A549 (cell line): ENCODE results near the gene HAX1.

ENCODE experiments used
- CBX8 ChIP-seq: fragments of 200-600 bp; sonication (generic); IDR thresholded peaks from 2 replicates; pipeline ENCODE4 v1.6.1; 2016
- EP300 ChIP-seq, 2 experiments: fragments of >200 bp; sonication (Bioruptor Twin); formaldehyde crosslinking; IDR thresholded peaks; 2 replicates in 1 of 2; 3 replicates in 1 of 2; pipeline ENCODE4 v1.6.1; 2016 to 2017
- FOSL2 ChIP-seq, 2 experiments: fragments of 450-650 bp in 1 of 2; fragments of >200 bp in 1 of 2; sonication (Bioruptor Twin) in 1 of 2; formaldehyde crosslinking; IDR thresholded peaks; 2 replicates each; pipeline versions ENCODE4 v1.5.0 to v1.6.1; 2016 to 2020; ENCODE audit warnings: mild to moderate bottlenecking in 1 of 2, moderate library complexity in 1 of 2
- HDAC2 ChIP-seq: fragments of 200-600 bp; sonication (generic); IDR thresholded peaks from 2 replicates; pipeline ENCODE4 v1.6.1; 2016
- KDM1A ChIP-seq: fragments of 200-600 bp; sonication (generic); IDR thresholded peaks from 2 replicates; pipeline ENCODE4 v1.6.1; 2016; ENCODE audit warnings: low read depth, mild to moderate bottlenecking
- POLR2A ChIP-seq: IDR thresholded peaks from 2 replicates; pipeline ENCODE4 v1.6.1; 2012; ENCODE audit warnings: mild to moderate bottlenecking, low read length
- POLR2AphosphoS2 ChIP-seq: conservative IDR thresholded peaks from 2 replicates; pipeline ENCODE4 v1.6.1; 2012; ENCODE audit warnings: low read length, improper control_type of control experiment, inconsistent platforms
- RNF2 ChIP-seq: fragments of 200-600 bp; sonication (generic); IDR thresholded peaks from 2 replicates; pipeline ENCODE4 v1.6.1; 2016; ENCODE audit warnings: low read depth, mild to moderate bottlenecking, antibody characterized with exemption, moderate library complexity, borderline replicate concordance
- SMC3 ChIP-seq: fragments of >200 bp; sonication (Bioruptor Twin); formaldehyde crosslinking; IDR thresholded peaks from 3 replicates; pipeline ENCODE4 v1.6.1; 2018; ENCODE audit warnings: inconsistent platforms
- TF ChIP-seq, protein P1 (sequence below): fragments of 450-650 bp; IDR thresholded peaks from 2 replicates; pipeline ENCODE4 v1.6.1; 2014; ENCODE audit warnings: antibody characterized with exemption
- TF ChIP-seq, protein P2 (sequence below): fragments of >200 bp; sonication (Bioruptor Twin); formaldehyde crosslinking; IDR thresholded peaks from 3 replicates; pipeline ENCODE4 v1.5.1; 2016
- TF ChIP-seq, protein P3 (sequence below): fragments of 200-600 bp; sonication (generic); IDR thresholded peaks from 2 replicates; pipeline ENCODE4 v1.6.1; 2016; ENCODE audit warnings: antibody characterized with exemption, mild to moderate bottlenecking, moderate library complexity

DNA sequence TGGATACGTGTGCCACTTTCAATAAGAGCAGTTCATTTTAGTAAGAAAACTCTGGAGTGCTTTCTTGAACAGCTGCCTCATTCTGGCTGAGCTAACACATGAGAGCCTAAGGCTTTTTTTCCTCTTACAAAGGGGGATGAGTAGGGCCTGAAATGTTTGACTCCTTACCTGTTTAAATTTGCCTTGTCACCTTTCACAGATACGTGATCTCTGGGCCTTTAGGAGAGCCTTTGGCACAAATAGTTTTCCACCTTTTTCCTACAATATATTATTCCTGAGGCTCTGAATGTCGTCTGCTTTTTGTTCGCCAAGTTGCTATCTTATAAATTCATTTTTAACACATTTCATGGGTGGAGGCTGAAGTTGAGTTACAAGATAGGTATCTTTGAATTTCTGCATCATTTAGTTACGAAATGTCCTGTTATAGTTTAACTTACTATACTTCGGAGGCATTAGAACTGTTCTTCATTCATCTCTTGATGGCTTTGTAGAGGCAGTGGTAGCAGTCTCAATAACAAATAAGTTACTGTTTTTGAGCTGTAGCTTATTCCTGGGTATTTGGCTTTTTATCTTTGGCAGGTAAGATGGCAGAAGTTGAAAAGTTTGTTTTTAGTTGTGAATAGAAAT, 34.4 kb upstream of the HAX1 start:
- TF ChIP-seq KDM1A (no peak), EP300 (IDR thresholded peaks at IDR 0.05) (no peak), RNF2 (no peak), POLR2AphosphoS2 (no peak), FOSL2 (IDR thresholded peaks at IDR 0.05) (no peak), FOSL2 (CRISPR knock-in tag; IDR thresholded peaks at IDR 0.05) (no peak), HDAC2 (no peak), SMC3 (no peak), POLR2A (no peak), CBX8 (no peak)
- TF ChIP-seq, protein P1, sequence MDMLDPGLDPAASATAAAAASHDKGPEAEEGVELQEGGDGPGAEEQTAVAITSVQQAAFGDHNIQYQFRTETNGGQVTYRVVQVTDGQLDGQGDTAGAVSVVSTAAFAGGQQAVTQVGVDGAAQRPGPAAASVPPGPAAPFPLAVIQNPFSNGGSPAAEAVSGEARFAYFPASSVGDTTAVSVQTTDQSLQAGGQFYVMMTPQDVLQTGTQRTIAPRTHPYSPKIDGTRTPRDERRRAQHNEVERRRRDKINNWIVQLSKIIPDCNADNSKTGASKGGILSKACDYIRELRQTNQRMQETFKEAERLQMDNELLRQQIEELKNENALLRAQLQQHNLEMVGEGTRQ = no peak
- TF ChIP-seq, protein P2, sequence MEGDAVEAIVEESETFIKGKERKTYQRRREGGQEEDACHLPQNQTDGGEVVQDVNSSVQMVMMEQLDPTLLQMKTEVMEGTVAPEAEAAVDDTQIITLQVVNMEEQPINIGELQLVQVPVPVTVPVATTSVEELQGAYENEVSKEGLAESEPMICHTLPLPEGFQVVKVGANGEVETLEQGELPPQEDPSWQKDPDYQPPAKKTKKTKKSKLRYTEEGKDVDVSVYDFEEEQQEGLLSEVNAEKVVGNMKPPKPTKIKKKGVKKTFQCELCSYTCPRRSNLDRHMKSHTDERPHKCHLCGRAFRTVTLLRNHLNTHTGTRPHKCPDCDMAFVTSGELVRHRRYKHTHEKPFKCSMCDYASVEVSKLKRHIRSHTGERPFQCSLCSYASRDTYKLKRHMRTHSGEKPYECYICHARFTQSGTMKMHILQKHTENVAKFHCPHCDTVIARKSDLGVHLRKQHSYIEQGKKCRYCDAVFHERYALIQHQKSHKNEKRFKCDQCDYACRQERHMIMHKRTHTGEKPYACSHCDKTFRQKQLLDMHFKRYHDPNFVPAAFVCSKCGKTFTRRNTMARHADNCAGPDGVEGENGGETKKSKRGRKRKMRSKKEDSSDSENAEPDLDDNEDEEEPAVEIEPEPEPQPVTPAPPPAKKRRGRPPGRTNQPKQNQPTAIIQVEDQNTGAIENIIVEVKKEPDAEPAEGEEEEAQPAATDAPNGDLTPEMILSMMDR = no peak
- TF ChIP-seq, protein P3, sequence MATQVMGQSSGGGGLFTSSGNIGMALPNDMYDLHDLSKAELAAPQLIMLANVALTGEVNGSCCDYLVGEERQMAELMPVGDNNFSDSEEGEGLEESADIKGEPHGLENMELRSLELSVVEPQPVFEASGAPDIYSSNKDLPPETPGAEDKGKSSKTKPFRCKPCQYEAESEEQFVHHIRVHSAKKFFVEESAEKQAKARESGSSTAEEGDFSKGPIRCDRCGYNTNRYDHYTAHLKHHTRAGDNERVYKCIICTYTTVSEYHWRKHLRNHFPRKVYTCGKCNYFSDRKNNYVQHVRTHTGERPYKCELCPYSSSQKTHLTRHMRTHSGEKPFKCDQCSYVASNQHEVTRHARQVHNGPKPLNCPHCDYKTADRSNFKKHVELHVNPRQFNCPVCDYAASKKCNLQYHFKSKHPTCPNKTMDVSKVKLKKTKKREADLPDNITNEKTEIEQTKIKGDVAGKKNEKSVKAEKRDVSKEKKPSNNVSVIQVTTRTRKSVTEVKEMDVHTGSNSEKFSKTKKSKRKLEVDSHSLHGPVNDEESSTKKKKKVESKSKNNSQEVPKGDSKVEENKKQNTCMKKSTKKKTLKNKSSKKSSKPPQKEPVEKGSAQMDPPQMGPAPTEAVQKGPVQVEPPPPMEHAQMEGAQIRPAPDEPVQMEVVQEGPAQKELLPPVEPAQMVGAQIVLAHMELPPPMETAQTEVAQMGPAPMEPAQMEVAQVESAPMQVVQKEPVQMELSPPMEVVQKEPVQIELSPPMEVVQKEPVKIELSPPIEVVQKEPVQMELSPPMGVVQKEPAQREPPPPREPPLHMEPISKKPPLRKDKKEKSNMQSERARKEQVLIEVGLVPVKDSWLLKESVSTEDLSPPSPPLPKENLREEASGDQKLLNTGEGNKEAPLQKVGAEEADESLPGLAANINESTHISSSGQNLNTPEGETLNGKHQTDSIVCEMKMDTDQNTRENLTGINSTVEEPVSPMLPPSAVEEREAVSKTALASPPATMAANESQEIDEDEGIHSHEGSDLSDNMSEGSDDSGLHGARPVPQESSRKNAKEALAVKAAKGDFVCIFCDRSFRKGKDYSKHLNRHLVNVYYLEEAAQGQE = no peak
